RWPE2 (cell line): ENCODE data around the gene RPL31.

Source experiments
- ATAC-seq: fragments of 200-7000 bp; cut with Tn5 transposase; 3 replicates; pipeline ENCODE4 v1.9.1; 2021; ENCODE audit warnings: low read depth
- DNase-seq: peaks from one replicate; pipeline ENCODE4 v3.0.0-alpha.2; 2020; ENCODE audit warnings: low spot score
- H3K27ac ChIP-seq: fragments of 450-650 bp; 2 replicates; pipeline ENCODE4 v1.5.1; 2017; ENCODE audit warnings: mild to moderate bottlenecking; ENCODE audit not compliant: poor library complexity, severe bottlenecking
- H3K27me3 ChIP-seq: fragments of 250-450 bp; sonication (Bioruptor Pico); 2 replicates; pipeline ENCODE4 v1.5.1; 2021; ENCODE audit warnings: mild to moderate bottlenecking, moderate library complexity; ENCODE audit not compliant: insufficient read depth, poor library complexity, severe bottlenecking
- H3K36me3 ChIP-seq: fragments of 250-450 bp; sonication (Bioruptor Pico); 2 replicates; pipeline ENCODE4 v1.5.1; 2020; ENCODE audit warnings: low read depth, mild to moderate bottlenecking, moderate library complexity
- H3K4me1 ChIP-seq: fragments of 250-450 bp; sonication (Bioruptor Pico); 2 replicates; pipeline ENCODE4 v1.5.1; 2021; ENCODE audit warnings: mild to moderate bottlenecking, moderate library complexity; ENCODE audit not compliant: insufficient read depth, poor library complexity, severe bottlenecking
- H3K4me3 ChIP-seq: fragments of 250-450 bp; sonication (Bioruptor Pico); 2 replicates; pipeline ENCODE4 v1.5.1; 2021; ENCODE audit warnings: mild to moderate bottlenecking, moderate library complexity; ENCODE audit not compliant: severe bottlenecking
- H3K9me3 ChIP-seq: fragments of 250-450 bp; sonication (Bioruptor Pico); 2 replicates; pipeline ENCODE4 v1.5.1; 2021; ENCODE audit warnings: mild to moderate bottlenecking, moderate library complexity; ENCODE audit not compliant: severe bottlenecking
- TF ChIP-seq, protein P1 (sequence below): fragments of 450-650 bp; IDR thresholded peaks from one replicate; pipeline ENCODE4 v1.5.1; 2017; ENCODE audit warnings: mild to moderate bottlenecking, moderate library complexity; ENCODE audit not compliant: poor library complexity, severe bottlenecking

The RPL31 gene

DNA sequence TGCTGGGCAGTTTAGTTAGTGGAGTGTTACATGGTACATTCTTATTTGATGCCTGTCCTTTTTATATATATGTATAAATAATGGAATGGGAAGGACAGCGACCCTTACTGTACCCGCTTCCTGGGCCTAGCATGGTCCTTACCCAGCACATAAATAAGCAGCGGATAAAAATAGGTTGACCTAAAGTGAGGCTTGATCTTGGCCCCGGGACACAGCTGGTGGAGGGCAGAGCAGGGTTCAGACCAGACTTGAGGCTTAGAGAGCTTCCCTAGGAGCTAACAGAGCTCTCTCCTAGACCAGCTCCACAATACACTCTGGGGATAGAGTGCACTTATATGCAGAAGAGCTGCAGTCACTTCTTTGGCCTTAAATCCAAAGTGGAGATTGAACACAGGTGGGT is 46.9 kb upstream of the RPL31 start:
- Histone ChIP-seq H3K9me3 (no peaks in the 10 kb centered on the region), H3K36me3 (no peaks in the 10 kb centered on the region), H3K27ac (no peak overlapping the region), H3K27me3 (no peaks in the 10 kb centered on the region), H3K4me1 (no peaks in the 10 kb centered on the region), H3K4me3 (no peak overlapping the region)
- ATAC-seq (no peak), DNase-seq (no peak)
- TF ChIP-seq, protein P1, sequence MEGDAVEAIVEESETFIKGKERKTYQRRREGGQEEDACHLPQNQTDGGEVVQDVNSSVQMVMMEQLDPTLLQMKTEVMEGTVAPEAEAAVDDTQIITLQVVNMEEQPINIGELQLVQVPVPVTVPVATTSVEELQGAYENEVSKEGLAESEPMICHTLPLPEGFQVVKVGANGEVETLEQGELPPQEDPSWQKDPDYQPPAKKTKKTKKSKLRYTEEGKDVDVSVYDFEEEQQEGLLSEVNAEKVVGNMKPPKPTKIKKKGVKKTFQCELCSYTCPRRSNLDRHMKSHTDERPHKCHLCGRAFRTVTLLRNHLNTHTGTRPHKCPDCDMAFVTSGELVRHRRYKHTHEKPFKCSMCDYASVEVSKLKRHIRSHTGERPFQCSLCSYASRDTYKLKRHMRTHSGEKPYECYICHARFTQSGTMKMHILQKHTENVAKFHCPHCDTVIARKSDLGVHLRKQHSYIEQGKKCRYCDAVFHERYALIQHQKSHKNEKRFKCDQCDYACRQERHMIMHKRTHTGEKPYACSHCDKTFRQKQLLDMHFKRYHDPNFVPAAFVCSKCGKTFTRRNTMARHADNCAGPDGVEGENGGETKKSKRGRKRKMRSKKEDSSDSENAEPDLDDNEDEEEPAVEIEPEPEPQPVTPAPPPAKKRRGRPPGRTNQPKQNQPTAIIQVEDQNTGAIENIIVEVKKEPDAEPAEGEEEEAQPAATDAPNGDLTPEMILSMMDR = no peak

DNA sequence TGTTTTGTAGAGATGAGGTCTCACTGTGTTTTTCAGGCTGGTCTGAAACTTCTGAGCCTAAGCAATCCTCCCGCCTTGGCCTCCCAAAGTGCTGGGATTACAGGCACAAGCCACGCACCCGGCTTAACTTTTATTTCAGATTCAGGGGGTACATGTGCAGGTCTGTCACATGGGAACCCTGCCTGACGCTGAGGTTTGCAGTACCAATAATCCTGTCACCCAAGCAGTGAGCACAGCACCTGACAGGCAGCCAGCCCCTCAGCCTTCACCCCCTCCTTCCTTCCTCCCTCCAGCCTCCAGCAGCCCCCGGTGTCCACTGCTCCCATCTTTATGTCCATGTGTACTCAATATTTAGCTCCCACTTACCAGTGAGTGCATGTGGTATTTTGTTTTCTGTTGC is 46.0 kb upstream of the RPL31 start:
- no peak overlapping the region for H3K4me3 ChIP-seq
- no peaks in the 10 kb centered on the region for H3K4me1 ChIP-seq
- no peak overlapping the region for H3K27ac ChIP-seq
- DNase-seq = no peak
- H3K27me3 ChIP-seq = no peaks in the 10 kb centered on the region
- TF ChIP-seq, protein P1 = no peak
- no peaks in the 10 kb centered on the region for H3K36me3 ChIP-seq
- no peaks in the 10 kb centered on the region for H3K9me3 ChIP-seq
- ATAC-seq = no peak

DNA sequence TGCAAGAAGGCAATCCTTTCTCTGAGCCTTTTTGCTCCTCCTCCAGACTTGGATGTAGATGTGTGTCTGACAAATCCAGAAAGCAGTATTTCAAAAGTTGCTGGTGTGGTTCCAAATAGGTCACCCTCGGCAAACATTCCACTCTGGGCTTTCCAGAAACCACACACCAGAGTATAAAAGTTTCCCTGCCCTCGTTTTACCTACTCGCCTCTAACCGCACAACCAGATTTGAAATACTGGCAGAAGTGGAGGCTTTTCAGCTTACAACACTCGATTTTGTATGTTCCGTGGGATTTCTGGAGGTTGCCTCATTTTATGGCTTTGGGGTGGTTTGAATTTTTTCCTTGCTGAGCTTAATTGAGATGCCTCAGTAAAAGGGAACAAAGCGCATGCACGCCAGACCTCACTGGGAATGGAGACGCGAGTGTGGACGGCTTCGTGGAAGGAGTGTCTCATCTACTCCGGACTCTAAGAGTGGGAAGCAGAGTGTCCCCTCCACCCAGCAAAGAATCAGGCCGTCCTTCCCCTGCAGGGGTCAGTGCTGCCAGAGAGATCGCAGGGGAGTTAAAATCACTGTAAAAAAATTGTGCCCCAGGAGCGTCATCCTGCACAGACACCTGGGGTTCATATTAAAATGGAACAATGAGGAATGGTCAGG is 44.0 kb upstream of the RPL31 start:
- Histone ChIP-seq H3K4me3 (no peak overlapping the region), H3K27me3 (no peaks in the 10 kb centered on the region)
- TF ChIP-seq, protein P1 = no peak

DNA sequence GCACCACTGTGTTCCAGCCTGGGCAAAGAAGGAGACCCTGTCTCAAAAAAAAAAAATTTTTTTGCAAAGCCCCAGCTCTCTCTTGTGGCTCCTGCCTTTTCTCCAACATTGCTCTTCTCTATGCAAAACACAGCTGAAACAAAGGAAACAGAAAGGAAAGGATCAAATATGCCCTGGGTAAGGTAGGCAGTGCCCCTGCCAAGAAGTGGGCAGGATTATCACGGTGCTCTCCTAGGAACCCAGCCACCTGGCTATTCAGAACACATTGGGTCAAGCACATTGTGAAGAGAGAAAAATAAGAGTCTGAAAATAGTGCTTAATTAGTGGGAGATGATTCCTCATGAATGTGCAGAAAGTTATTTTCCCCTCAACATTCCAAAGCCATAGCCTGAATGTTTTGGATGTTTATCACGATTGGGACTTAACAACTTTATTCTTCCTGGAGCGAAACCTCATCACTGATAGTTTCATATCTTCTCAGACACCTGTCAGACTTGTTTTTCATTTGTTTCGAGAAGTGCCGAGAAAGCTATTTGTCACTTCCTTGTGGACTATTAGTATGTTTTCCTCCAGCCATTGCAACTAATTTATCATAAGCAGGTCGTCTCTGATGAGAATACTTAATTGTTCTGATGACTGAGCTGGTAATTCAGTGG is 42.7 kb upstream of the RPL31 start:
- Histone ChIP-seq H3K4me1 (no peaks in the 10 kb centered on the region), H3K9me3 (no peaks in the 10 kb centered on the region), H3K36me3 (peaks cover 2% of the 10 kb centered on the region; the same call in 1 of the 2 replicates), H3K27me3 (no peaks in the 10 kb centered on the region), H3K4me3 (no peak overlapping the region), H3K27ac (no peak overlapping the region)
- TF ChIP-seq, protein P1 = no peak
- DNase-seq (no peak), ATAC-seq (no peak)

More for the DNA sequence above, 44.0 kb upstream of the RPL31 start:
- H3K9me3 ChIP-seq = no peaks in the 10 kb centered on the region
- H3K36me3 ChIP-seq = no peaks in the 10 kb centered on the region
- no peaks in the 10 kb centered on the region for H3K4me1 ChIP-seq
- ATAC-seq = peak; percentile 58
- no peak for DNase-seq
- no peak overlapping the region for H3K27ac ChIP-seq

DNA sequence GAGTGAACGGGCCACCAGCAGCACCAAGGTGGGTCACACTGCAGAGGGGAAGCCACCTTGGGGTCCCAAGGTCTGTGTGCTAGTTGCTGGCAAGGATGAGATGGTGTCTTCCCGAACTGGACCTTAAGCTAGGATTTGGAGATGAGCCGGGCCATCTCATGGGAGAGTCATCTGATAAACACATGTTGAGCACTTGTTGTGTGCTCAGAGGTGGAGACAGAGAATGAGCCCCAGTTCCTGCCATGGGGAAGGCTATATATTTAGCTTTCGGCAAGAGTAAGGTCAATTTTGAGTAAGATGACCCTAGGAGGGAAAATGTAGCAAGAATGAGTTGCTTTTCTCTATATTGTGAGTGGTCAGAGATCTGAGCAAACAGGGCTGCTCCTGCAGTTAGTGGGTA is 41.4 kb upstream of the RPL31 start:
- Histone ChIP-seq H3K4me3 (no peak overlapping the region), H3K36me3 (peaks cover 3% of the 10 kb centered on the region; the same call in 1 of the 2 replicates), H3K27ac (no peak overlapping the region), H3K27me3 (no peaks in the 10 kb centered on the region), H3K4me1 (no peaks in the 10 kb centered on the region), H3K9me3 (no peaks in the 10 kb centered on the region)
- TF ChIP-seq, protein P1 = no peak
- ATAC-seq (no peak), DNase-seq (no peak)
